ENCODE results near the gene OXCT2. TPM values are rescaled to one million over a fixed set of nuclear protein-coding genes. Genes with fewer than 3 reads are reported as not detected.

Gene OXCT2
- total and polyA plus RNA-seq, 9 of the 15 experiments (the other 6 are each of a cell fraction or from before 2014, with no cell fraction given): 0.08 to 0.64 (median 0.22) TPM; not detected in 2

- TF ChIP-seq ZBTB49 (CRISPR knock-in tag; IDR thresholded peaks at IDR 0.05; ENCODE audit: borderline replicate concordance): no peak
- no peak for TF ChIP-seq PHB (CRISPR knock-in tag; IDR thresholded peaks at IDR 0.05)
- no peak for TF ChIP-seq GTF2A2 (tag; IDR thresholded peaks at IDR 0.05)
- TF ChIP-seq SRF (CRISPR knock-in tag; IDR thresholded peaks at IDR 0.05): no peak
- TF ChIP-seq MEF2A (IDR thresholded peaks at IDR 0.05; ENCODE audit: control insufficient read depth, low read depth, low read length): no peak
- no peak for TF ChIP-seq GATA2 (CRISPR knock-in tag; IDR thresholded peaks at IDR 0.05)
- TF ChIP-seq EGR1 (conservative IDR thresholded peaks at IDR 0.05): peak; percentile 64
- TF ChIP-seq, protein P1, sequence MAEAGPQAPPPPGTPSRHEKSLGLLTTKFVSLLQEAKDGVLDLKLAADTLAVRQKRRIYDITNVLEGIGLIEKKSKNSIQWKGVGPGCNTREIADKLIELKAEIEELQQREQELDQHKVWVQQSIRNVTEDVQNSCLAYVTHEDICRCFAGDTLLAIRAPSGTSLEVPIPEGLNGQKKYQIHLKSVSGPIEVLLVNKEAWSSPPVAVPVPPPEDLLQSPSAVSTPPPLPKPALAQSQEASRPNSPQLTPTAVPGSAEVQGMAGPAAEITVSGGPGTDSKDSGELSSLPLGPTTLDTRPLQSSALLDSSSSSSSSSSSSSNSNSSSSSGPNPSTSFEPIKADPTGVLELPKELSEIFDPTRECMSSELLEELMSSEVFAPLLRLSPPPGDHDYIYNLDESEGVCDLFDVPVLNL (CRISPR knock-in tag; IDR thresholded peaks at IDR 0.05; ENCODE audit: low read depth): no peak
- no peak for TF ChIP-seq ZNF655 (CRISPR knock-in tag; IDR thresholded peaks at IDR 0.05)
- TF ChIP-seq ZNF12 (CRISPR knock-in tag; IDR thresholded peaks at IDR 0.05): peak; percentile 59; the same call in 1 of the 2 replicates
- no peak for TF ChIP-seq TAF15 (IDR thresholded peaks at IDR 0.05; ENCODE audit: low read depth, low read length)
- no peak for TF ChIP-seq ILF3 (IDR thresholded peaks at IDR 0.05; ENCODE audit: borderline replicate concordance)
- TF ChIP-seq BRD9 (IDR thresholded peaks at IDR 0.05; ENCODE audit: low read depth, partially characterized antibody): no peak
- TF ChIP-seq POLR2H (tag; IDR thresholded peaks at IDR 0.05; ENCODE audit: low read depth): peak; percentile 92
- TF ChIP-seq ZC3H8 (IDR thresholded peaks at IDR 0.05): no peak
- TF ChIP-seq POLR3A (IDR thresholded peaks at IDR 0.05; ENCODE audit: borderline replicate concordance, extremely low read depth, insufficient read depth, insufficient read length): no peak
- peak; percentile 96 for TF ChIP-seq KDM5B (IDR thresholded peaks at IDR 0.05; ENCODE audit: insufficient replicate concordance, low read depth, low read length)
- TF ChIP-seq KDM1A (IDR thresholded peaks at IDR 0.05): no peak
- no peak for TF ChIP-seq ZNF707 (CRISPR knock-in tag; conservative IDR thresholded peaks at IDR 0.05)
- TF ChIP-seq, protein P2, sequence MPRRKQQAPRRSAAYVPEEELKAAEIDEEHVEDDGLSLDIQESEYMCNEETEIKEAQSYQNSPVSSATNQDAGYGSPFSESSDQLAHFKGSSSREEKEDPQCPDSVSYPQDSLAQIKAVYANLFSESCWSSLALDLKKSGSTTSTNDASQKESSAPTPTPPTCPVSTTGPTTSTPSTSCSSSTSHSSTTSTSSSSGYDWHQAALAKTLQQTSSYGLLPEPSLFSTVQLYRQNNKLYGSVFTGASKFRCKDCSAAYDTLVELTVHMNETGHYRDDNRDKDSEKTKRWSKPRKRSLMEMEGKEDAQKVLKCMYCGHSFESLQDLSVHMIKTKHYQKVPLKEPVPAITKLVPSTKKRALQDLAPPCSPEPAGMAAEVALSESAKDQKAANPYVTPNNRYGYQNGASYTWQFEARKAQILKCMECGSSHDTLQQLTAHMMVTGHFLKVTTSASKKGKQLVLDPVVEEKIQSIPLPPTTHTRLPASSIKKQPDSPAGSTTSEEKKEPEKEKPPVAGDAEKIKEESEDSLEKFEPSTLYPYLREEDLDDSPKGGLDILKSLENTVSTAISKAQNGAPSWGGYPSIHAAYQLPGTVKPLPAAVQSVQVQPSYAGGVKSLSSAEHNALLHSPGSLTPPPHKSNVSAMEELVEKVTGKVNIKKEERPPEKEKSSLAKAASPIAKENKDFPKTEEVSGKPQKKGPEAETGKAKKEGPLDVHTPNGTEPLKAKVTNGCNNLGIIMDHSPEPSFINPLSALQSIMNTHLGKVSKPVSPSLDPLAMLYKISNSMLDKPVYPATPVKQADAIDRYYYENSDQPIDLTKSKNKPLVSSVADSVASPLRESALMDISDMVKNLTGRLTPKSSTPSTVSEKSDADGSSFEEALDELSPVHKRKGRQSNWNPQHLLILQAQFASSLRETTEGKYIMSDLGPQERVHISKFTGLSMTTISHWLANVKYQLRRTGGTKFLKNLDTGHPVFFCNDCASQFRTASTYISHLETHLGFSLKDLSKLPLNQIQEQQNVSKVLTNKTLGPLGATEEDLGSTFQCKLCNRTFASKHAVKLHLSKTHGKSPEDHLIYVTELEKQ (CRISPR knock-in tag; IDR thresholded peaks at IDR 0.05): no peak
Measured at GRCh38 chr1:39738622-39739366, 32.4 kb downstream of the OXCT2 start, which contains the start of gene PPIE (continued).

Data from K562 (cell line).